ENCODE measurements around the gene ZDHHC8. TPM values are rescaled to one million over a fixed set of nuclear protein-coding genes. Genes with fewer than 3 reads are reported as not detected.

Gene ZDHHC8, protein sequence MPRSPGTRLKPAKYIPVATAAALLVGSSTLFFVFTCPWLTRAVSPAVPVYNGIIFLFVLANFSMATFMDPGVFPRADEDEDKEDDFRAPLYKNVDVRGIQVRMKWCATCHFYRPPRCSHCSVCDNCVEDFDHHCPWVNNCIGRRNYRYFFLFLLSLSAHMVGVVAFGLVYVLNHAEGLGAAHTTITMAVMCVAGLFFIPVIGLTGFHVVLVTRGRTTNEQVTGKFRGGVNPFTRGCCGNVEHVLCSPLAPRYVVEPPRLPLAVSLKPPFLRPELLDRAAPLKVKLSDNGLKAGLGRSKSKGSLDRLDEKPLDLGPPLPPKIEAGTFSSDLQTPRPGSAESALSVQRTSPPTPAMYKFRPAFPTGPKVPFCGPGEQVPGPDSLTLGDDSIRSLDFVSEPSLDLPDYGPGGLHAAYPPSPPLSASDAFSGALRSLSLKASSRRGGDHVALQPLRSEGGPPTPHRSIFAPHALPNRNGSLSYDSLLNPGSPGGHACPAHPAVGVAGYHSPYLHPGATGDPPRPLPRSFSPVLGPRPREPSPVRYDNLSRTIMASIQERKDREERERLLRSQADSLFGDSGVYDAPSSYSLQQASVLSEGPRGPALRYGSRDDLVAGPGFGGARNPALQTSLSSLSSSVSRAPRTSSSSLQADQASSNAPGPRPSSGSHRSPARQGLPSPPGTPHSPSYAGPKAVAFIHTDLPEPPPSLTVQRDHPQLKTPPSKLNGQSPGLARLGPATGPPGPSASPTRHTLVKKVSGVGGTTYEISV
- total RNA-seq (10 to 100 TPM; 32.5 to 51.7 (median 37.5) TPM), polyA plus RNA-seq (10 to 100 TPM; 23.2 to 39.4 TPM)
- long read RNA-seq, donor 1, partial matches to known transcripts = 8 of 40 reads
- long read RNA-seq, donor 1, other reads (novel, unspliced or antisense) = 32 of 40 reads
- long read RNA-seq, donor 2, partial matches to known transcripts = 7 of 56 reads
- long read RNA-seq, donor 2, other reads (novel, unspliced or antisense) = 48 of 56 reads
- long read RNA-seq, donor 3, partial matches to known transcripts = 34 of 80 reads
- long read RNA-seq, donor 3, other reads (novel, unspliced or antisense) = 46 of 80 reads

GRCh38 chr22:20131597-20131858 is at the start of gene ZDHHC8:
ZDHHC8 (plus strand) TSS chr22:20131804; CDS start chr22:20131948, 144 bp downstream.
- peak in 1 of 2 donors; percentile 67 for DNase-seq
- H3K4me1 ChIP-seq = peaks cover 39 to 64% (median 52%) of the 10 kb centered on the region in 9 donors
- TF ChIP-seq CTCF (IDR thresholded peaks at IDR 0.05) = no peak
- H3K27me3 ChIP-seq = no peaks in the 10 kb centered on the region
- WGBS, 2 donors = 0 to 1% methylated on average over 5 to 41 of the region's 43 CpGs
- peak within 1 kb of the TSS; percentile 85 to 100 (median 97) for H3K4me3 ChIP-seq
- H3K27ac ChIP-seq = peak within 1 kb of the TSS; percentile 89 to 100 (median 96)
- no peaks in the 10 kb centered on the region for H3K9me3 ChIP-seq
- ATAC-seq = peak; percentile 0 to 86 (median 39)
- intact Hi-C loops (cut with DNase I) = loop anchor here in 1 of 10 donors (10.0 kb wide), 1 partner anchor 167 kb away; no protein-coding TSS in a partner anchor
- H3K36me3 ChIP-seq = peaks cover 0 to 17% (median 5%) of the 10 kb centered on the region in 9 donors

GRCh38 chr22:20083157-20083890 is 48.3 kb upstream of the ZDHHC8 start:
- Histone ChIP-seq H3K9me3 (no peaks in the 10 kb centered on the region), H3K4me1 (peaks cover 32 to 57% (median 52%) of the 10 kb centered on the region in 9 donors), H3K4me3 (no peak overlapping the region), H3K27me3 (no peaks in the 10 kb centered on the region), H3K36me3 (peaks cover 0 to 33% (median 26%) of the 10 kb centered on the region in 9 donors), H3K27ac (peak overlapping the region in 1 of 10 donors; percentile 35)
- WGBS, 2 donors = 83 to 84% methylated on average over 10 of the region's 10 CpGs
- intact Hi-C loops (cut with DNase I) = loop anchor here in 3 of 10 donors (5.0 kb wide), 2 partner anchors 61 to 66 kb away; partner anchors contain the start of genes TANGO2 (in 2 of the 3) and ARVCF (in 1 of the 3)
- DNase-seq (no peak), ATAC-seq (no peak)
- no peak for TF ChIP-seq CTCF (IDR thresholded peaks at IDR 0.05)

- 71 to 80% methylated on average over 10 of the region's 10 CpGs for WGBS, 2 donors
- ATAC-seq = no peak
Observed at GRCh38 chr22:20083891-20084546, 47.6 kb upstream of the ZDHHC8 start.

More at GRCh38 chr22:20083891-20084546, 47.6 kb upstream of the ZDHHC8 start:
- H3K4me3 ChIP-seq = no peak overlapping the region
- H3K36me3 ChIP-seq = peaks cover 0 to 40% (median 31%) of the 10 kb centered on the region in 9 donors
- H3K9me3 ChIP-seq = no peaks in the 10 kb centered on the region
- no peaks in the 10 kb centered on the region for H3K27me3 ChIP-seq
- H3K4me1 ChIP-seq = peaks cover 32 to 55% (median 51%) of the 10 kb centered on the region in 9 donors
- TF ChIP-seq CTCF (IDR thresholded peaks at IDR 0.05) = no peak
- H3K27ac ChIP-seq = peak overlapping the region in 1 of 10 donors; percentile 36
- DNase-seq = no peak
- intact Hi-C loops (cut with DNase I) = loop anchor here in 3 of 10 donors (5.0 kb wide), 2 partner anchors 62 to 67 kb away; partner anchors contain the start of genes TANGO2 (in 2 of the 3) and ARVCF (in 1 of the 3)
